Mucosa of stomach (tissue), 1 donor: ENCODE data around the gene SIGLEC9.
"Not testable (repeated sequence)": the region's sequence is repeated elsewhere in the genome, so short reads cannot be mapped to it uniquely, and the experiment has no call there.

Source experiments
- H3K27me3 ChIP-seq: one replicate; pipeline ENCODE4 v1.7.0; 2013; ENCODE audit warnings: mild to moderate bottlenecking, low read length; ENCODE audit not compliant: control insufficient read depth, insufficient read depth
- H3K36me3 ChIP-seq: one replicate; pipeline ENCODE4 v1.7.0; 2013; ENCODE audit warnings: low read length; ENCODE audit not compliant: control insufficient read depth, insufficient read depth
- H3K4me1 ChIP-seq: one replicate; pipeline ENCODE4 v1.7.0; 2013; ENCODE audit warnings: mild to moderate bottlenecking, low read length; ENCODE audit not compliant: control insufficient read depth, insufficient read depth
- H3K4me3 ChIP-seq: one replicate; pipeline ENCODE4 v1.7.0; 2013; ENCODE audit warnings: low read length
- H3K9ac ChIP-seq: one replicate; pipeline ENCODE4 v1.7.0; 2013; ENCODE audit warnings: mild to moderate bottlenecking, low read length, moderate library complexity
- H3K9me3 ChIP-seq: one replicate; pipeline ENCODE4 v1.7.0; 2013; ENCODE audit warnings: mild to moderate bottlenecking, low read length, moderate library complexity; ENCODE audit not compliant: control insufficient read depth
- donor health status: Pancreatic carcinoma.

Gene SIGLEC9

DNA sequence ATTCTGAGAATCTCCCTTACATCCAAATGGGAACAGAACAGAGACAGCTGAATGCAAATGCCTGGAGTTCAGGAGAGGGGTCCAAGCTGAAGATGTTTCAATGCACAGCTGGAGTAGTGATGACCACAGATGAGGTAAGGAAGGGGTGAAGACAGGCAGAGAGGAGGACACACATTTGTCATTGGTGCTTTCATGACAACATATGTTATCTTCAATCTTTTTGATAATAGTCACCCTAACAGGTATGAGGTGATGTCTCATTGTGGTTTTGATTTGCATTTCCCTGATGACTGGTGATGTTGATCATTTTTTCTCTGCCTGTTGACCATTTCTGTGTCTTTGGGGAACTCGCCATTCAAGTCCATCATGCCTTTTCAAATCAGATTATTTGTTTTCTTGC is 36.6 kb downstream of the SIGLEC9 start:
- Histone ChIP-seq H3K9ac (no peak overlapping the region), H3K9me3 (no peaks in the 10 kb centered on the region), H3K4me1 (no peaks in the 10 kb centered on the region), H3K27me3 (no peaks in the 10 kb centered on the region), H3K4me3 (no peak overlapping the region), H3K36me3 (no peaks in the 10 kb centered on the region)

DNA sequence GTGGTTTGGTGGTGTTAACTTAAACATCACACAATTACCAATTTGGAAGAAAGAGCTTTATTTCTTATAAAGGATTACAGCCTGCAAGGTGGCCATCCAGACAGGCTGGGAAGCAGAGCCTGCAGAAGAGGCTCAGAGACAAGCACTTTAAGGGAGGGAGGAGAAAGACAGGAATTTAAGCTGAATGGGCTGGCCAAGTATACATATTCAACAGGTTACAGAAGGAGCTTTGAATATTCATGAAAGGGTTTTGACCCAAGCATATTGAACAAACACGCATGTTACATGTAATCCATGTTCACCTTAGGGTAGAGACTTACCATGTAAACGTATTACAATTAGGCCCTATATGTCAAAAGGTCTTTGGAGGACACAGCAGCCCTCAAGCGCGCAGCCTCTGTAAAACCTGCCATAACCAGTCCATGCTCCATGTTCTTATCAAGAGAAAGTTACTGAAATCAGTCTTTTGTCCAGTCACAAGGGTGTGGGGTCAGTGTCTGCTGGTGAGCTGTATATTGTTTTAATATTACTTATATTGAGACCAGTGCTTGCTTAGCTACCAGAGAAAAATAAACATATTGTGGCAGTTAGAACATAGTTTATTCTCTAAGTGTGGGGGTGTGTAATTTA is 37.3 kb downstream of the SIGLEC9 start:
- no peaks in the 10 kb centered on the region for H3K9me3 ChIP-seq
- no peaks in the 10 kb centered on the region for H3K36me3 ChIP-seq
- no peaks in the 10 kb centered on the region for H3K4me1 ChIP-seq
- no peaks in the 10 kb centered on the region for H3K27me3 ChIP-seq
- no peak overlapping the region for H3K9ac ChIP-seq
- H3K4me3 ChIP-seq: no peak overlapping the region

DNA sequence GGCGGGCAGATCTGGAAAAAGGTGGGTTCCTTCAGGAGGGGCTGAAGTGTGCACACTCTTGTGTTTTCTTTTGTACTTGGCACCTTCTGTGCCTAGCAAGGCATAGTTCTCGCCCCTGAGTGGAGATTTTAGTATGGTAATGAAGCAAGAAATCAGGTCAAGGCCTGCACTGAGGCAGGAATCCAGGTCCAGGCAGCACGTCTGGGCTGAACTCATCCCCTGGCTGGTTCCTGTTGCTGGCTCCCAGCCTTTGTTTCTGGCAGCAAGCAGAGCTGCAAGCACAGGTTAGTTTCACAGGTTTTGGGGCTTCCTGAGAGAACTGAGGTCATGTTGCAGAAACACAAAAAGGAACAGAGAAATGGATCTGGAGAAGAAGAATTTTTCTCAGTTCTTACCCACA is 38.6 kb downstream of the SIGLEC9 start:
- no peak overlapping the region for H3K9ac ChIP-seq
- no peak overlapping the region for H3K4me3 ChIP-seq
- no peaks in the 10 kb centered on the region for H3K36me3 ChIP-seq
- no peaks in the 10 kb centered on the region for H3K27me3 ChIP-seq
- no peaks in the 10 kb centered on the region for H3K4me1 ChIP-seq
- H3K9me3 ChIP-seq: no peaks in the 10 kb centered on the region

DNA sequence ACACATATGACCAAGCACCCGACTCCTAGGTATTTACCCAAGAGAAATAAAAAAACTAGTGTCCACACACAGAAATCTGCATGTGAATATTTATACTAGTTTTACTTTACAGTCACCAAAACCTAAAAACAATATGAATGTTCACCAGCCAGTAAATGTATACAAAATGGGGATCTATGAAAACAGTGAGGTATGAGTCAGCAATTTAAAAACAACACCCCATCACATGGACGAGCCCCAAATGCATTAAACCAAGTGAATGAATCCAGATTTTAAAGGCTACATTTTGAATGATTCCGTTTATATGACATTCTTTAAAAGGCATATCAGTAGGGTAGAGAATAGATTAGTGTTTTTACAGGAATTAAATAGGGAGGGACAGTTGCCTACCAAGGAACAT is 39.5 kb downstream of the SIGLEC9 start:
- H3K9me3 ChIP-seq: no peaks in the 10 kb centered on the region
- no peaks in the 10 kb centered on the region for H3K27me3 ChIP-seq
- H3K4me3 ChIP-seq: no peak overlapping the region
- H3K9ac ChIP-seq: no peak overlapping the region
- H3K36me3 ChIP-seq: no peaks in the 10 kb centered on the region
- no peaks in the 10 kb centered on the region for H3K4me1 ChIP-seq

DNA sequence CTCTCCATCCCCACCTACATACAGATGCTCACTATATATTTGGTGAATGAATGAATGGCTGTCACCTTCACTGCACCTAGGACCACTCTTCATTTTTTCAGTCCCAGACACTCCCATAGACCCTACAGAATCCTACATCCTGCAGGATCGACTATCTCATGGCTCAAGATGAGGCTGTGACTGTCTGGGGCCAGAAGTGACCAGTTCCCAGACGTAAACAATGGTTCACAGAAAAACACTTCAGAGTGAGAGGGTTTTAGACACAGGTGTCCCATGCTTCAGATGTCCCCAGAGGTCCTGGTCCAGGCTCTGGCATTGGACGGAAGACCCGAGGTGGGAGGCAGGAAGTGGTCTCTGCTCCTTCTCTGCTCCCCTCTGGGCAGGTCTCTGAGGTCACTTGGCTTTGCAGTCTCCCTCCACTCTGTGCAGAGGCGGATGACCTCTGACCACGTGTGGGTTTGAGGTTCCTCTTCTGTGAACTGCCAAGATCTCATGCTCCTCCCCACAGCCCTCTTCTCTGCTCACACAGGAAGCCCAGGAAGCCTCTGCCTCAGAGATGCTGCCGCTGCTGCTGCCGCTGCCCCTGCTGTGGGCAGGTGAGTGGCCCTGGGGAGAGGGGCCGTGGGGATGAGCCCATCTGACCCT is 42.3 kb downstream of the SIGLEC9 start:
- H3K4me3 ChIP-seq: no peak overlapping the region
- no peaks in the 10 kb centered on the region for H3K4me1 ChIP-seq
- H3K27me3 ChIP-seq: peaks cover 2% of the 10 kb centered on the region

DNA sequence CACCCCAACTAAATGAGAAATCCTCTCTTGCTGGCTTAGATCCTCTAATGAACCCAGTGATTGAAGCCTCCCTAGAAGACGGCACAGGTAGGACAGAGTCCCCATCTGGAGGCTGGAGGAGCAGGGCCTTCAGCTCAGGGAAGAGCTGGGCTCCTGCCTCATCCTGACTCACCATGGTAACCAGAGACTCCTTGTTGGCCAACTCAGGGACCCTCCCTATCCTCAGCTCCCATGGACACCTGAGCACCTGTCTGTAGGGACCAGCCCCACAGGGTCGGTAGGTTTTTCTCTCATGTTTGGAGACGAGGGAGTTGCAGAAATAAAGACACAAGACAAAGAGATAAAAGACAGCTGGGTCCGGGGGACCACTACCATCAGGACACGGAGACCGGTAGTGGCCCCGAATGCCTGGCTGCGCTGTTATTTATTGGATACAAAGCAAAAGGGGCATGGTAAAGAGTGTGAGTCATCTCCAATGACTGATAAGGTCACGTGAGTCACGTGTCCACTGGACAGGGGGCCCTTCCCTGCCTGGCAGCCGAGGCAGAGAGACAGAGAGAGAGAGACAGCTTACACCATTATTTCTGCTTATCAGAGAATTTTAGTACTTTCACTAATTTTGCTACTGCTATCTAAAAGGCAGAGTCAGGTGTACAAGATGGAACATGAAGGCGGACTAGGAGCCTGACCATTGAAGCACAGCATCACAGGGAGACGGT is 44.0 kb downstream of the SIGLEC9 start:
- Histone ChIP-seq H3K4me3 (no peak overlapping the region), H3K9ac (no peak overlapping the region), H3K9me3 (no peaks in the 10 kb centered on the region), H3K4me1 (no peaks in the 10 kb centered on the region), H3K36me3 (no peaks in the 10 kb centered on the region), H3K27me3 (peaks cover 6% of the 10 kb centered on the region)

More for the DNA sequence above, 42.3 kb downstream of the SIGLEC9 start:
- H3K9ac ChIP-seq: no peak overlapping the region
- no peaks in the 10 kb centered on the region for H3K9me3 ChIP-seq
- H3K36me3 ChIP-seq: no peaks in the 10 kb centered on the region

DNA sequence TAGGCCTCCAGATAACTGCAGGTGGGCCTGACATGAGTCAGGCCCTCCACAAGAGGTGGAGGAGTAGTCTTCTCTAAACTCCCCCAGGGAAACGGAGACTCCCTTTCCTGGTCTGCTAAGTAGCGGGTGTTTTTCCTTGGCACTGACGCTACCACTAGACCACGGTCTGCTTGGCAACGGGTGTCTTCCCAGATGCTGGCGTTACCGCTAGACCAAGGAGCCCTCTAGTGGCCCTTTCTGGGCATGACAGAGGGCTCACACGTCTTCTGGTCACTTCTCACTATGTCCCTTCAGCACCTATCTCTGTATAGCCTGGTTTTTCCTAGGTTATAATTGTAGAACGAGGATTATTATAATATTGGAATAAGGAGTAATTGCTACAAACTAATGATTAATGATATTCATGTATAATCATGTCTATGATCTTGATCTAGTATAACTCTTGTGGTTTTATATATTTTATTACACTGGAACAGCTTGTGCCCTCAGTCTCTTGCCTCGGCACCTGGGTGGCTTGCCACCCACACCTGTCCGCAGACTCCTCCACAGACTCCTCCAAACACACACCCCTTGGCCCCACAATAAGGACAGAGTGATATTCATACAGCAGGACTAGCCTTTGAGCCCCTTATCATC is 44.7 kb downstream of the SIGLEC9 start:
- not testable (repeated sequence) for H3K27me3 ChIP-seq, H3K4me1 ChIP-seq

DNA sequence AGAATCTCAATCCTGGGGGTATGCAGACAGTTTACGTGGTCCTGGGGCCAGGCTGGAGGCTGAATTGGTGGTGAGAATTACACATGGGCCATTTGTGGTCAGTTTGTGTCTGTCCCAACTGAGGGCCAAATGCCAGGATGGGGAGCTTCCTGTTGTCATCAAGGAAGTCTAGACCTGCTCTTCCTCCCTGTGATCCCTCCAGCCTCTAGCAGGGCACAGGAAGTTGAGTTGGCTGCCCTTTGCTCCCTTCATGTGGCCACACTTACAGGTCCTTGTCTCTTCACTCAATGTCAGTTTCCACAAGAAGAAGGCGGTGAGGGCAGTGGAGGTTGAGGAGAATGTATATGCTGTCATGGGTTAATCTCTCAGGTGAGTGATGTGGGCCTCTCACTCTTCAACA is 47.5 kb downstream of the SIGLEC9 start:
- H3K4me3 ChIP-seq: no peak overlapping the region
- no peak overlapping the region for H3K9ac ChIP-seq
- no peaks in the 10 kb centered on the region for H3K36me3 ChIP-seq
- H3K4me1 ChIP-seq: no peaks in the 10 kb centered on the region
- H3K27me3 ChIP-seq: peaks cover 6% of the 10 kb centered on the region
- H3K9me3 ChIP-seq: no peaks in the 10 kb centered on the region

More for the DNA sequence above, 44.7 kb downstream of the SIGLEC9 start:
- not testable (repeated sequence) for H3K36me3 ChIP-seq, H3K9me3 ChIP-seq, H3K9ac ChIP-seq, H3K4me3 ChIP-seq

DNA sequence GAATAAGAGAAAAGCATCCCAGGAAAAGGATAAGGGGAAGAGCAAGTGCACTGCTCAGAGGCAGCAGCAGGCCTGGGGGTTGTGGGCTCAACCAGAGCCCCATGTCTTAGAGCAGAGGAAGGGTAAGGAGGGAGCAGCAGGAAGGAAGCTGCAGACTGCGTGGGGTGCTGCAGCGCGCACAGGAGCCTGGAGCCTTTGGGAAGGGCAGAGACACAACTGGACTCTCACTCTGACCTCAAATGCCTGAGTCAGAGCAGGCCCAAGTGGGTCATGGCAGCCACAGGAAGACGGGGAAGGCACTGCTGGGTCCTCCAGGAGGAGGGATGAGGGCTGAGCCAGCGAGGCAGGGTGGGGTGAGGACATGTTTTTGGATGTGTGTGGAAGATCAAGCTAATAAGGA is 49.0 kb downstream of the SIGLEC9 start:
- no peak overlapping the region for H3K9ac ChIP-seq
- peaks cover 6% of the 10 kb centered on the region for H3K27me3 ChIP-seq

DNA sequence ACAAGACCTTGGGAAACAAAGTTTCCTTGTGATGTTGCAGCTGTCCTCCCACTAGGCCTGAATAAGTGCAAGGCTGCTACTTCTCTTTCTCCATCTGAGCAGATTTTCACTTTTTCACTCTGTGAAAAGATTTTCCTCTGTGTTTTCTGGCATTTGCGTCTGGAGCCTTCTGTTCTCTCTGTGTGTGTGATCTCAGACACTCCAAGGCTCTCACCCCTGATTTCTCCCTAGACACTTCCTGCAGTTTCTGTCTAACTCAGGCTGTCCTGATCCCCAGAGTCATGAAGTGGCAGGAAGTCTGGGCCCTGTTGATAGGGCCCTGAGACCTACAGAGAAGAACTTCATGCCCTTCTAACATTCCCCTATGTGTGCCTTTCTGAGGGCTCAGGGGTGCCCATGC is 54.5 kb downstream of the SIGLEC9 start:
- Histone ChIP-seq H3K4me1 (no peaks in the 10 kb centered on the region), H3K27me3 (no peaks in the 10 kb centered on the region), H3K9ac (no peak overlapping the region), H3K9me3 (no peaks in the 10 kb centered on the region), H3K4me3 (no peak overlapping the region), H3K36me3 (no peaks in the 10 kb centered on the region)

More for the DNA sequence above, 49.0 kb downstream of the SIGLEC9 start:
- Histone ChIP-seq H3K4me1 (no peaks in the 10 kb centered on the region), H3K36me3 (no peaks in the 10 kb centered on the region), H3K4me3 (no peak overlapping the region), H3K9me3 (no peaks in the 10 kb centered on the region)
